Breast epithelium (tissue), 3 donors: ENCODE results near the gene CACNB1.

Source experiments
- CTCF ChIP-seq, 3 donors: fragments of 450-650 bp; IDR thresholded peaks; one replicate each; pipeline ENCODE4 v1.5.1; 2016 to 2017; ENCODE audit warnings: antibody characterized with exemption in 3 of 3, mild to moderate bottlenecking in 3 of 3, moderate library complexity in 3 of 3
- POLR2A ChIP-seq: fragments of 450-650 bp; IDR thresholded peaks from one replicate; pipeline ENCODE4 v1.6.1; 2016; ENCODE audit warnings: antibody characterized with exemption, mild to moderate bottlenecking, moderate library complexity
- POLR2AphosphoS5 ChIP-seq, 3 donors: sonication (generic); formaldehyde crosslinking; IDR thresholded peaks; one replicate each; pipeline ENCODE4 v1.6.1; 2017; ENCODE audit warnings: antibody characterized with exemption in 3 of 3

DNA sequence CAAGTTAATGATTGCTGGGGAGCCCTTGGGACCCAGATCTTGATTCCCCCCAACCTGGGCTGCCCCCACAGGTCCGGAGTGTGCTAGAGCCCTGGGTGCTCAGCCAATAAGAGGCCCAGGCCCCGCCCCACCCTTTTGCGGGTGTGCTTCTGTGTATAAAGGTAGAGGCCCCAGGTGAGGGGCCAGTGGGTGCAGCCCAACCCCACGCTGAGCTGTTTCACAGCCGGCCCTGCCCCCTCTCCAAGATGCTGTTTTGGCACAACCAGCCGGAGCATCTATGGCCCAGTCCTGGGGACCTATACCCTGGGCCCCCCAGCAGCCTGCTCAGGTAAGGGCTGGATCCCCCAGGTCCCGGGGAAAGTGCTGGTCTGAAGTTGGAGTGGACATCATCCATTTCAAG lies 40.1 kb upstream of the CACNB1 start:
- TF ChIP-seq POLR2A (no peak), CTCF (IDR thresholded peaks at IDR 0.05) (no peak), POLR2AphosphoS5 (IDR thresholded peaks at IDR 0.05) (no peak)
